SK-N-SH (cell line): ENCODE measurements around the gene GUCY1A2. TPM values are rescaled to one million over a fixed set of nuclear protein-coding genes. Genes with fewer than 3 reads are reported as not detected.

Experiments used
- CTCF ChIA-PET: fragments of 300-600, 350-600 bp; formaldehyde crosslinking; extraction: SDS; loops from one replicate; lab custom pipeline; 2021; lab: Yijun Ruan, JAX
- POLR2A ChIA-PET: fragments of 350-600 bp; sonication (Branson Sonifier 250); formaldehyde crosslinking; extraction: SDS; loops from one replicate; lab custom pipeline; 2020; ENCODE audit warnings: antibody characterized with exemption, inconsistent platforms; lab: Yijun Ruan, JAX
- DNase-seq: peaks from one replicate; pipeline ENCODE4 v3.0.0; 2012
- H2AFZ ChIP-seq: fragments of 200-600 bp; sonication (generic); 2 replicates; pipeline ENCODE4 v1.8.1; 2016; ENCODE audit warnings: antibody characterized with exemption, mild to moderate bottlenecking, low read depth
- H3F3A ChIP-seq: fragments of 200-600 bp; sonication (generic); replicated peaks from 2 replicates; pipeline ENCODE3; 2016; ENCODE audit warnings: antibody characterized with exemption, mild to moderate bottlenecking; ENCODE audit not compliant: insufficient read depth
- H3K27ac ChIP-seq, 2 experiments: fragments of 200-500 bp in 1 of 2; fragments of 200-600 bp in 1 of 2; sonication (Bioruptor generic) in 1 of 2; sonication (generic), shearing (Covaris generic) in 1 of 2; 2 replicates each; pipeline versions ENCODE4 v1.5.1 to v1.6.1; 2014 to 2016; ENCODE audit warnings: low read depth in 2 of 2, inconsistent platforms in 1 of 2, low read length in 1 of 2, mild to moderate bottlenecking in 1 of 2, mixed read lengths in 1 of 2
- H3K27me3 ChIP-seq: fragments of 200-600 bp; sonication (generic), shearing (Covaris generic); 2 replicates; pipeline ENCODE4 v1.6.1; 2016; ENCODE audit warnings: mixed run types; ENCODE audit not compliant: insufficient read depth
- H3K36me3 ChIP-seq, 2 experiments: fragments of 200-500 bp in 1 of 2; fragments of 200-600 bp in 1 of 2; sonication (Bioruptor generic) in 1 of 2; sonication (generic) in 1 of 2; replicated peaks in 1 of 2; 2 replicates each; pipeline versions ENCODE3 to v1.5.1; 2014 to 2016; ENCODE audit warnings: low read length in 1 of 2, mild to moderate bottlenecking in 1 of 2; ENCODE audit not compliant: insufficient read depth in 2 of 2, control insufficient read depth in 1 of 2
- H3K4me1 ChIP-seq, 2 experiments: fragments of 200-500 bp in 1 of 2; fragments of 200-600 bp in 1 of 2; sonication (Bioruptor generic) in 1 of 2; sonication (generic), shearing (Covaris generic) in 1 of 2; 2 replicates each; pipeline versions ENCODE4 v1.5.1 to v1.6.1; 2014 to 2016; ENCODE audit warnings: low read depth in 1 of 2, low read length in 1 of 2, mixed run types in 1 of 2; ENCODE audit not compliant: insufficient read depth in 2 of 2, control insufficient read depth in 1 of 2
- H3K4me2 ChIP-seq: fragments of 200-600 bp; sonication (generic), shearing (Covaris generic); 2 replicates; pipeline ENCODE4 v1.6.1; 2017; ENCODE audit warnings: mixed run types
- H3K4me3 ChIP-seq, 2 experiments: fragments of 200-500 bp in 1 of 2; fragments of 200-600 bp in 1 of 2; sonication (Bioruptor generic) in 1 of 2; sonication (generic), shearing (Covaris generic) in 1 of 2; 2 replicates each; pipeline versions ENCODE4 v1.5.1 to v1.8.1; 2014 to 2016; ENCODE audit warnings: low read depth in 2 of 2, inconsistent platforms in 1 of 2, low read length in 1 of 2, mild to moderate bottlenecking in 1 of 2, mixed read lengths in 1 of 2, moderate library complexity in 1 of 2
- H3K79me2 ChIP-seq: fragments of 200-600 bp; sonication (generic); 2 replicates; pipeline ENCODE4 v1.8.1; 2017; ENCODE audit warnings: mild to moderate bottlenecking; ENCODE audit not compliant: insufficient read depth
- H3K9ac ChIP-seq: fragments of 200-600 bp; sonication (generic); 2 replicates; pipeline ENCODE4 v1.6.1; 2017; ENCODE audit warnings: mixed run types
- H3K9me2 ChIP-seq: fragments of 200-600 bp; sonication (generic); 2 replicates; pipeline ENCODE4 v1.6.1; 2017; ENCODE audit warnings: mixed run types
- H3K9me3 ChIP-seq: fragments of 200-600 bp; sonication (generic); 2 replicates; pipeline ENCODE4 v1.6.1; 2017; ENCODE audit warnings: mixed run types, mild to moderate bottlenecking, moderate library complexity
- H4K20me1 ChIP-seq: fragments of 200-600 bp; sonication (generic); 2 replicates; pipeline ENCODE4 v1.6.1; 2017; ENCODE audit warnings: mild to moderate bottlenecking, mixed run types; ENCODE audit not compliant: insufficient read depth
- ELF1 ChIP-seq: IDR thresholded peaks from 2 replicates; pipeline ENCODE4 v1.4.0; 2012
- EP300 ChIP-seq, 2 experiments: IDR thresholded peaks; 2 replicates each; pipeline versions ENCODE4 v1.4.0 to v1.6.1; 2012; ENCODE audit warnings: borderline replicate concordance in 1 of 2, low read depth in 1 of 2, low read length in 1 of 2
- FOXJ3 ChIP-seq: sonication (generic); formaldehyde crosslinking; IDR thresholded peaks from 2 replicates; pipeline ENCODE4 v1.5.1; 2020; ENCODE audit warnings: mild to moderate bottlenecking, missing genetic modification reagents
- FOXM1 ChIP-seq: IDR thresholded peaks from 2 replicates; pipeline ENCODE4 v1.4.0; 2012; ENCODE audit warnings: low read depth, mild to moderate bottlenecking
- IRF3 ChIP-seq: fragments of 150-350 bp; IDR thresholded peaks from 2 replicates; pipeline ENCODE4 v1.6.1; 2016; ENCODE audit warnings: mild to moderate bottlenecking, low read depth, low read length
- JUND ChIP-seq: IDR thresholded peaks from 2 replicates; pipeline ENCODE4 v1.4.0; 2012
- MEF2A ChIP-seq: IDR thresholded peaks from 2 replicates; pipeline ENCODE4 v1.4.0; 2012; ENCODE audit warnings: low read depth, borderline replicate concordance
- MXI1 ChIP-seq: IDR thresholded peaks from 2 replicates; pipeline ENCODE4 v1.6.1; 2012; ENCODE audit warnings: mild to moderate bottlenecking, low read depth, low read length, improper control_type of control experiment
- NRF1 ChIP-seq: IDR thresholded peaks from 2 replicates; pipeline ENCODE4 v1.6.1; 2012; ENCODE audit warnings: low read depth, mild to moderate bottlenecking, low read length
- POLR2AphosphoS5 ChIP-seq: IDR thresholded peaks from 2 replicates; pipeline ENCODE4 v1.6.1; 2012; ENCODE audit warnings: low read depth, low read length
- RAD21 ChIP-seq: IDR thresholded peaks from 2 replicates; pipeline ENCODE4 v1.6.1; 2012; ENCODE audit warnings: mild to moderate bottlenecking, low read length
- RCOR1 ChIP-seq: fragments of 150-350 bp; IDR thresholded peaks from 2 replicates; pipeline ENCODE4 v1.6.1; 2017; ENCODE audit warnings: antibody characterized with exemption, low read length
- REST ChIP-seq: IDR thresholded peaks from 2 replicates; pipeline ENCODE4 v1.6.1; 2012; ENCODE audit warnings: mild to moderate bottlenecking, low read depth, low read length, moderate library complexity
- RFX5 ChIP-seq: IDR thresholded peaks from 2 replicates; pipeline ENCODE4 v1.6.1; 2012; ENCODE audit warnings: mild to moderate bottlenecking, improper control_type of control experiment, low read length
- RXRA ChIP-seq: IDR thresholded peaks from 2 replicates; pipeline ENCODE4 v1.4.0; 2012; ENCODE audit warnings: low read depth, mild to moderate bottlenecking, borderline replicate concordance
- SIN3A ChIP-seq: IDR thresholded peaks from 2 replicates; pipeline ENCODE4 v1.6.1; 2012; ENCODE audit warnings: low read depth, mild to moderate bottlenecking, low read length, moderate library complexity, borderline replicate concordance
- SMC3 ChIP-seq: IDR thresholded peaks from 2 replicates; pipeline ENCODE4 v1.6.1; 2012; ENCODE audit warnings: low read depth, low read length, improper control_type of control experiment
- TAF1 ChIP-seq: IDR thresholded peaks from 2 replicates; pipeline ENCODE4 v1.6.1; 2012; ENCODE audit warnings: low read depth, mild to moderate bottlenecking, low read length, moderate library complexity, borderline replicate concordance
- USF2 ChIP-seq: fragments of 150-350 bp; IDR thresholded peaks from 2 replicates; pipeline ENCODE4 v1.6.1; 2017; ENCODE audit warnings: antibody characterized with exemption, low read length, low read depth, borderline replicate concordance
- YY1 ChIP-seq: IDR thresholded peaks from 2 replicates; pipeline ENCODE4 v1.4.0; 2012; ENCODE audit warnings: low read depth, mild to moderate bottlenecking
- WGBS: methylation state at CpG from one replicate; pipeline ENCODE4 v1.1.6; 2017; ENCODE audit warnings: low lambda C conversion rate; 5-methylcytosine and 5-hydroxymethylcytosine counted together
- polyA plus RNA-seq, 3 experiments: library from polyadenylated mRNA; depleted of rRNA; stranded (reverse); fragments of >200 nt; gene quantifications; 2 replicates each; pipeline ENCODE4 v1.2.3, GENCODE V29; 2012

GUCY1A2 gene
- polyA plus RNA-seq, 1 of the 3 experiments (the other 2 are of a cell fraction), result 0.26 TPM

- TF ChIP-seq EP300 (IDR thresholded peaks at IDR 0.05; ENCODE audit: borderline replicate concordance in 1 of 2, low read depth in 1 of 2, low read length in 1 of 2) (peak in 1 of 2 experiments; percentile 21; a peak in 1 of 4 replicates), ELF1 (peak; percentile 6; the same call in 1 of the 2 replicates), TAF1 (peak; percentile 33; the same call in 1 of the 2 replicates), YY1 (no peak), RAD21 (peak; percentile 64), RCOR1 (no peak), POLR2AphosphoS5 (no peak)
Observed at GRCh38 chr11:107017433-107018218, 650 bp downstream of the GUCY1A2 start (continued).

- Histone ChIP-seq H3K9ac (peak overlapping the region; percentile 59; the same call in 1 of the 2 replicates), H3K4me2 (peak overlapping the region; percentile 90), H3K4me3 (peak overlapping the region; percentile 66 to 73; a peak in 2 of 4 replicates), H3F3A (peaks cover 21% of the 10 kb centered on the region), H2AFZ (peak overlapping the region; percentile 70), H3K27me3 (no peaks in the 10 kb centered on the region), H3K79me2 (no peaks in the 10 kb centered on the region), H4K20me1 (no peaks in the 10 kb centered on the region), H3K36me3 (no peaks in the 10 kb centered on the region), H3K9me2 (no peaks in the 10 kb centered on the region), H3K4me1 (peaks cover 8 to 20% of the 10 kb centered on the region in 2 experiments; a peak in 2 of 4 replicates), H3K27ac (peak overlapping the region in 1 of 2 experiments; percentile 65; a peak in 2 of 4 replicates), H3K9me3 (no peaks in the 10 kb centered on the region)
- TF ChIP-seq FOXM1, result no peak
- no peak for TF ChIP-seq FOXJ3 (CRISPR knock-in tag)
- TF ChIP-seq RFX5, result no peak
- no peak; the same call in 1 of the 2 replicates for TF ChIP-seq RXRA
- TF ChIP-seq MEF2A, result no peak
- TF ChIP-seq YY1, result no peak
- TF ChIP-seq SMC3, result no peak
- DNase-seq, result no peak
- WGBS, result 18% methylated on average over 3 of the region's 3 CpGs
- ChIA-PET POLR2A (no interaction called here), CTCF (interaction anchor here (1.1 to 1.6 kb wide), 3 partner anchors 17 to 29 kb away, joined by 3 to 4 read pairs (median 4); no protein-coding TSS in a partner anchor)
Observed at GRCh38 chr11:107017104-107017432, 1.2 kb downstream of the GUCY1A2 start.

GRCh38 chr11:107014871-107015270, 3.4 kb downstream of the GUCY1A2 start:
- peak overlapping the region in 1 of 2 experiments; percentile 80; a peak in 2 of 4 replicates for H3K27ac ChIP-seq
- ChIA-PET POLR2A (no interaction called here), CTCF (no interaction called here)
- H3K9ac ChIP-seq, result no peak overlapping the region
- H3K4me2 ChIP-seq, result peak overlapping the region; percentile 63; the same call in 1 of the 2 replicates
- no peaks in the 10 kb centered on the region for H3K36me3 ChIP-seq
- no peaks in the 10 kb centered on the region for H4K20me1 ChIP-seq
- H2AFZ ChIP-seq, result no peak overlapping the region
- DNase-seq, result no peak
- no peaks in the 10 kb centered on the region for H3K9me3 ChIP-seq
- WGBS, result 55% methylated on average over 1 of the region's 1 CpG
- H3K79me2 ChIP-seq, result no peaks in the 10 kb centered on the region
- no peak overlapping the region for H3K4me3 ChIP-seq
- no peaks in the 10 kb centered on the region for H3K9me2 ChIP-seq
- H3K4me1 ChIP-seq, result peaks cover 8 to 21% of the 10 kb centered on the region in 2 experiments; a peak in 3 of 4 replicates
- no peaks in the 10 kb centered on the region for H3K27me3 ChIP-seq
- H3F3A ChIP-seq, result peaks cover 21% of the 10 kb centered on the region
- TF ChIP-seq JUND (peak; percentile 53; the same call in 1 of the 2 replicates), YY1 (no peak), MXI1 (no peak), REST (no peak), IRF3 (no peak), MEF2A (no peak), SIN3A (no peak), EP300 (IDR thresholded peaks at IDR 0.05; ENCODE audit: borderline replicate concordance in 1 of 2, low read depth in 1 of 2, low read length in 1 of 2) (0 out of 4 replicates have a peak, but pooled peaks of 1 of the 2 experiments have one; percentile 19), USF2 (no peak), NRF1 (no peak)
